Left ventricle myocardium inferior (tissue), 1 donor: Measurements from ENCODE around the gene BRSK1. TPM values are rescaled to one million over a fixed set of nuclear protein-coding genes. Genes with fewer than 3 reads are reported as not detected.

Experiments
- DNase-seq: peaks from one replicate; pipeline ENCODE4 v3.0.0-alpha.2; 2020
- H3K27ac ChIP-seq: fragments of 200-600 bp; replicated peaks from 2 replicates; pipeline ENCODE4 v1.8.0; 2021
- H3K27me3 ChIP-seq: fragments of 200-600 bp; 2 replicates; pipeline ENCODE4 v1.8.0; 2021; ENCODE audit warnings: low read depth
- H3K36me3 ChIP-seq: fragments of 200-600 bp; 2 replicates; pipeline ENCODE4 v1.8.0; 2021
- H3K4me1 ChIP-seq: fragments of 200-600 bp; 2 replicates; pipeline ENCODE4 v1.8.0; 2021
- H3K4me3 ChIP-seq: fragments of 200-600 bp; 2 replicates; pipeline ENCODE4 v1.8.0; 2021; ENCODE audit warnings: mild to moderate bottlenecking, moderate library complexity
- H3K9me3 ChIP-seq: fragments of 200-600 bp; replicated peaks from 2 replicates; pipeline ENCODE4 v1.8.0; 2021
- intact Hi-C: fragments of 100-400 bp; cut with micrococcal nuclease; formaldehyde crosslinking; loops from one replicate; pipeline ENCODE4 v1.11.0; 2022
- total RNA-seq: library from RNA; stranded (reverse); fragmentation: NEBNext Ultra II Directional; extraction: Animal tissue kit (Norgen Biotek cat#: 25700); gene quantifications from one replicate; pipeline ENCODE4 v1.2.1, GENCODE V29; 2021
- TF ChIP-seq, protein P1 (sequence below): fragments of 200-600 bp; IDR thresholded peaks from 2 replicates; pipeline ENCODE4 v1.8.0; 2021; ENCODE audit warnings: antibody characterized with exemption, mild to moderate bottlenecking, borderline replicate concordance
- donor health status: DM: no; HTN: yes; CAD: no; lungs with severe emphysema.

The BRSK1 gene
- total RNA-seq, 1 donor from 2014 or later = 3.0 TPM

DNA sequence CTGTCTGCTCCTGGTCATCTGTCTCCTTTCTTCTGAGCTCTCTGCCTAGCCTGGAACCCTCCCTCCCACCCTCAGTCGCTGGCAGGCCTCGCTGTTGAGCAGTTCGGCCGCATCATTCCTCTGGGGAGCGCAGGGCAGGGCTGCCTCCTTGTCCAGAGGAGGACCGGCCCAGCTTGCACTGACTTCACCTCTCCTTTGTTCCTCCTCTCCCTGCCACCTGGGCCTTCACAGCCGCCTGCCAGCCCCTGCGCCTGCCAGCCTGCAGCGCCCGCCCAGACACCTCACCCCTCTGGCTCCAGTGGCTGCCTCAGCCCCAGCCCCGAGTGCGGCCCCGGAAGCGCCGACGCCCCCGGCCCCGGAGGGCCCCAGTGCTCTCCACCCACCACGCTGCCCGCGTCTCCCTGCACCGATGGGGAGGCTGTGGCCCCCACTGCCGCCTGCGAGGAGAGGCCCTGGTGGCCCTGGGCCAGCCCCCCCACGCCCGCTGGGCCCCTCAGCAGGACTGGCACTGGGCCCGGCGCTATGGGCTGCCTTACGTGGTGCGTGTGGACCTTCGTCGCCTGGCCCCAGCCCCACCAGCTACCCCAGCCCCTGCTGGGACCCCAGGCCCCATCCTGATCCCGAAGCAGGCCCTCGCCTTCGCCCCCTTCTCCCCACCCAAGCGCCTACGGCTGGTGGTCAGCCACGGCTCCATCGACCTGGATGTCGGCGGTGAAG, 63.1 kb downstream of the BRSK1 start:
- Histone ChIP-seq H3K27ac (no peak overlapping the region), H3K36me3 (peaks cover 29% of the 10 kb centered on the region), H3K9me3 (no peaks in the 10 kb centered on the region), H3K4me3 (no peak overlapping the region), H3K27me3 (peaks cover 22% of the 10 kb centered on the region), H3K4me1 (peaks cover under 1% of the 10 kb centered on the region)
- TF ChIP-seq, protein P1, sequence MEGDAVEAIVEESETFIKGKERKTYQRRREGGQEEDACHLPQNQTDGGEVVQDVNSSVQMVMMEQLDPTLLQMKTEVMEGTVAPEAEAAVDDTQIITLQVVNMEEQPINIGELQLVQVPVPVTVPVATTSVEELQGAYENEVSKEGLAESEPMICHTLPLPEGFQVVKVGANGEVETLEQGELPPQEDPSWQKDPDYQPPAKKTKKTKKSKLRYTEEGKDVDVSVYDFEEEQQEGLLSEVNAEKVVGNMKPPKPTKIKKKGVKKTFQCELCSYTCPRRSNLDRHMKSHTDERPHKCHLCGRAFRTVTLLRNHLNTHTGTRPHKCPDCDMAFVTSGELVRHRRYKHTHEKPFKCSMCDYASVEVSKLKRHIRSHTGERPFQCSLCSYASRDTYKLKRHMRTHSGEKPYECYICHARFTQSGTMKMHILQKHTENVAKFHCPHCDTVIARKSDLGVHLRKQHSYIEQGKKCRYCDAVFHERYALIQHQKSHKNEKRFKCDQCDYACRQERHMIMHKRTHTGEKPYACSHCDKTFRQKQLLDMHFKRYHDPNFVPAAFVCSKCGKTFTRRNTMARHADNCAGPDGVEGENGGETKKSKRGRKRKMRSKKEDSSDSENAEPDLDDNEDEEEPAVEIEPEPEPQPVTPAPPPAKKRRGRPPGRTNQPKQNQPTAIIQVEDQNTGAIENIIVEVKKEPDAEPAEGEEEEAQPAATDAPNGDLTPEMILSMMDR = no peak
- intact Hi-C loops = no loop called here
- DNase-seq = no peak

DNA sequence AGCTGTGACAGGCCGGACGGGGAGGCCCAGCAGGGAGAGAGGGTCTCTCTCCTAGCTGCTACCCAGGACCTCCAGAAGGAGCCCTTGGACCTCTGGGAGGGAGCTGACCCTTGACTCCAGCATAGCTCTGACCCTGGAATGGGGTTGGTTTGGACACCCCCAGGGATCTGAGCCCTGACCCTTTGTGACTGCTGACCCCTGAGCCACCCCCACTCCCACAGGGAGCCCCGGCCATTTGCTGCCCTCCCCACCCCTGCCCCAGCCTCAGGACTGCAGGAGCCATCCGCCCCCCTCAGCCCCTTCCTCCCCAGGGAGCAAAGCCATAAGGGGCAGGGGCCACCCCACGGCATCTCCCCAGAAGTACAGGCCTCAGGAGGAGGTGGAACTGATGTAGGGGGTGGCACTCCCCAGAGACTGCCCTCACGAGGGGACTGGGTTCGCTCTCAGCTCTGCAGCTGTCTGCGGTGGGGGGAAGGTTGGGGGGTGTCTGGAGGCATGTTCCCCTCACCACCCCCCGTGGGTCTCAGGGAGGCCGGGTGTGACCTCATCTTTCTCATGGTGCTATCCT, 63.7 kb downstream of the BRSK1 start:
- no peak for DNase-seq

DNA sequence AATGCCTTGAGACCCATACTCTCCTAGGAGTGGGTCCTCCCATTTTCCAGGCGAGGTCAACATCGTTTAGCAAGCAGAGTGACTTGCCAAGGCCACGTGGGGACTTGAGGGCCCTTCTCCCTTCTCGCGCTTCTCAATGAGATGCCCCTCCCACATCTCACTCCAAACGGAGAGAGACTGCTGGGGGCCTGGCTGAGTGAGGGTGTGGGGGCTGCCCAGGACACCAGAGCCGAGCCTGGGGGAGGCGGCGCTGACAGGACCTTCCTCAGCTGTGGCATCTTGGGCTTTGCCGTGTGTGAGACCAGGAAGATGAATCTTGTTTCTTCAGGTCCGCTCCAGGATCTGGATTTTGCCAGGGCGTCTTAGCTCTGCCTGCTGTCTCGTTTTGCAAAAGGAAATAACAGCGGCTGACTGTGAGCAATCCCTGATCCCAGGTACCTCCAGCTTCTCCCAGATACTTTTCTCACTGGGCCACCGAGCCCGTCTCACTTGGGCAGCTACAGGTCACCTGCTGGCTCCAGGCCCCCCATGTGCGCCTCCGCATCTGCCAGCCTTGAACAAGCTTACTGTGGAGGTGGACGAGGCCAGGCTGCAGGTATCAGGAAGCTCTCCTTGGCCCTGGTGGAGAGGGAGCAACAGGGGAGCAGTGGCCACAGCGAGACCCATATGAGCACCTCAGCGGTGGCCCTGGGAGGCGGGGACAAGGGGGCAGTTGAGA, 64.7 kb downstream of the BRSK1 start:
- peaks cover 38% of the 10 kb centered on the region for H3K27me3 ChIP-seq
- intact Hi-C loops = no loop called here
- no peak for DNase-seq

More for the DNA sequence above, 63.7 kb downstream of the BRSK1 start:
- TF ChIP-seq, protein P1 = no peak
- Histone ChIP-seq H3K4me1 (no peaks in the 10 kb centered on the region), H3K9me3 (no peaks in the 10 kb centered on the region), H3K4me3 (no peak overlapping the region), H3K36me3 (peaks cover 23% of the 10 kb centered on the region), H3K27me3 (peaks cover 28% of the 10 kb centered on the region), H3K27ac (no peak overlapping the region)
- intact Hi-C loops = no loop called here

DNA sequence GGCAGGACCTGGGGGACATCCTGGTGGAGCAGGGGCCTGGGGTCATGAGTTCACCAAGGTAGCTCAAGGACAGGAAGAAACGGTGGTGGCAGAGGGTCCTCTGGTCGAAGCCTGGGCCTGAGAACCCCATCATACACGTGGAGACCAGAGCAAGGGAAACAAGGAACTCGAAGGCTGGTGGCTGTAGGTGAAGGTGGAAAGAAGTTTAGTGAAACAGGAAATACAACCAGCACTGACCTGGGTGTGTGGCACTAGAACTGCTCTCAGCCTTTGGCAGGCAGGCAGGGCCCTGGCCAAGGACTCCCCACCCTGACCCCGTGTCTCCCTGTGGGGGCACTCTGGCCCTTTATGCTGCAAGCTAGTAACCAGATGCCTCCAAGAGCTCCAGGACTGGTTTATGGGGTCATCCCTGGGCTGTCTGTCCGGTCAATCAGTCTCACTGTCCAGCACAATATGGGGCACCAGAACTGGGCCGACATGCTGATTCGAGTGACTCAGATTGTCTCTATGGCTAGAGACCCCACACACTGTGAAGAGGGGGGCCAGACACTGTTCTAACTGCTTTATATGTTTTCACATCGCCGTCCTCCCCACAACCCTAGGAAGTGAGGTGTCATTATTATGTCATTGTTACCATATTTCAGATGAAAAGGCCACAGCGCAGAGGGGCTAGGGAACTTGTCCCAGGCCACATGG, 67.0 kb downstream of the BRSK1 start:
- Histone ChIP-seq H3K36me3 (peaks cover 8% of the 10 kb centered on the region), H3K27me3 (peaks cover 60% of the 10 kb centered on the region), H3K4me1 (peaks cover 19% of the 10 kb centered on the region), H3K4me3 (no peak overlapping the region), H3K9me3 (no peaks in the 10 kb centered on the region), H3K27ac (no peak overlapping the region)
- intact Hi-C loops = no loop called here
- TF ChIP-seq, protein P1 = no peak
- DNase-seq = no peak

More for the DNA sequence above, 64.7 kb downstream of the BRSK1 start:
- Histone ChIP-seq H3K36me3 (peaks cover 13% of the 10 kb centered on the region), H3K4me3 (no peak overlapping the region), H3K4me1 (peaks cover 5% of the 10 kb centered on the region), H3K9me3 (no peaks in the 10 kb centered on the region), H3K27ac (no peak overlapping the region)
- TF ChIP-seq, protein P1 = no peak

DNA sequence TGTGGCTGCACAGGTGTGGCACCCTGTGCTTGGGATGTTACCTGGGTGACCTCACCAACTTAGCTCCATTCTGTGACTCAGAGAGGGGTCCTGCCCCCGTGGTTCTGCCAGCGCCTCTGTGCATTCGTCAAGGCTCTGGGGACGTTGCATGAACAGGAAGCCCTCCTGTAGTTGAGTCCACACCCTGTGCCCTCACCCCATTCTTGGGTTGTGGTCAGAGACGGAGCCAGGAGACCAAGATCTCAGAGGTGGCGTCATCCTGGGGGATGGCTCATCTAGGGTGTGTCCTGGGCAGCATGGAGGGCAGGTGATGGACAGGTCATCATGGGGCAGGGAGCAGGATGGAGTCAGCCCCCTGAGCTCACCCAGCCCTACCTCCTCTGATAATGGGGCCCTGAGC, 68.2 kb downstream of the BRSK1 start:
- H3K4me1 ChIP-seq = peaks cover 19% of the 10 kb centered on the region
- no peak overlapping the region for H3K27ac ChIP-seq
- no peak overlapping the region for H3K4me3 ChIP-seq
- no peaks in the 10 kb centered on the region for H3K36me3 ChIP-seq
- DNase-seq = no peak
- H3K9me3 ChIP-seq = no peaks in the 10 kb centered on the region
- H3K27me3 ChIP-seq = peaks cover 73% of the 10 kb centered on the region
- intact Hi-C loops = no loop called here
- TF ChIP-seq, protein P1 = no peak
